KOPT-K1 (cell line): Measurements from ENCODE around the gene BRINP2.
"Not testable (repeated sequence)": the region's sequence is repeated elsewhere in the genome, so short reads cannot be mapped to it uniquely, and the experiment has no call there.

ENCODE experiments used
- H3K27ac ChIP-seq: fragments of 200-600 bp; sonication (generic); 2 replicates; pipeline ENCODE4 v1.5.1; 2016; ENCODE audit warnings: antibody characterized with exemption, mild to moderate bottlenecking, low read depth, low read length; ENCODE audit not compliant: poor library complexity, severe bottlenecking
- H3K36me3 ChIP-seq: fragments of 200-600 bp; sonication (generic); 2 replicates; pipeline ENCODE4 v1.5.1; 2017; ENCODE audit warnings: antibody characterized with exemption, mild to moderate bottlenecking, low read length, moderate library complexity; ENCODE audit not compliant: insufficient read depth
- H3K9me3 ChIP-seq: fragments of 200-600 bp; sonication (generic); 2 replicates; pipeline ENCODE4 v1.5.1; 2017; ENCODE audit warnings: antibody characterized with exemption, low read length, mild to moderate bottlenecking; ENCODE audit not compliant: insufficient read depth, poor library complexity, severe bottlenecking

The BRINP2 gene

GRCh38 chr1:177302357-177303044 is 131.7 kb downstream of the BRINP2 start:
- no peak overlapping the region for H3K27ac ChIP-seq
- H3K9me3 ChIP-seq, result no peaks in the 10 kb centered on the region
- no peaks in the 10 kb centered on the region for H3K36me3 ChIP-seq

- H3K27ac ChIP-seq, result no peak overlapping the region
- H3K9me3 ChIP-seq, result no peaks in the 10 kb centered on the region
- no peaks in the 10 kb centered on the region for H3K36me3 ChIP-seq
Observed at GRCh38 chr1:177305040-177306018, 134.6 kb downstream of the BRINP2 start.

- Histone ChIP-seq H3K36me3 (no peaks in the 10 kb centered on the region), H3K27ac (no peak overlapping the region), H3K9me3 (no peaks in the 10 kb centered on the region)
Observed at GRCh38 chr1:177306019-177306415, 135.3 kb downstream of the BRINP2 start.

- Histone ChIP-seq H3K36me3 (no peaks in the 10 kb centered on the region), H3K27ac (no peak overlapping the region), H3K9me3 (no peaks in the 10 kb centered on the region)
Observed at GRCh38 chr1:177306981-177307380, 136.2 kb downstream of the BRINP2 start.

- H3K36me3 ChIP-seq, result no peaks in the 10 kb centered on the region
- H3K9me3 ChIP-seq, result no peaks in the 10 kb centered on the region
- H3K27ac ChIP-seq, result no peak overlapping the region
Observed at GRCh38 chr1:177307771-177308170, 137.0 kb downstream of the BRINP2 start.

- H3K36me3 ChIP-seq, result no peaks in the 10 kb centered on the region
- H3K9me3 ChIP-seq, result no peaks in the 10 kb centered on the region
- no peak overlapping the region for H3K27ac ChIP-seq
Observed at GRCh38 chr1:177309880-177310279, 139.1 kb downstream of the BRINP2 start.

- Histone ChIP-seq H3K27ac (no peak overlapping the region), H3K36me3 (no peaks in the 10 kb centered on the region), H3K9me3 (no peaks in the 10 kb centered on the region)
Observed at GRCh38 chr1:177310326-177310725, 139.6 kb downstream of the BRINP2 start.

GRCh38 chr1:177311111-177311510 is 140.4 kb downstream of the BRINP2 start:
- no peaks in the 10 kb centered on the region for H3K9me3 ChIP-seq
- no peak overlapping the region for H3K27ac ChIP-seq
- no peaks in the 10 kb centered on the region for H3K36me3 ChIP-seq

- Histone ChIP-seq H3K36me3 (no peaks in the 10 kb centered on the region), H3K9me3 (no peaks in the 10 kb centered on the region), H3K27ac (no peak overlapping the region)
Observed at GRCh38 chr1:177311586-177311985, 140.8 kb downstream of the BRINP2 start.

GRCh38 chr1:177315261-177315660 is 144.5 kb downstream of the BRINP2 start:
- no peaks in the 10 kb centered on the region for H3K36me3 ChIP-seq
- H3K9me3 ChIP-seq, result no peaks in the 10 kb centered on the region
- no peak overlapping the region for H3K27ac ChIP-seq

- H3K9me3 ChIP-seq, result no peaks in the 10 kb centered on the region
Observed at GRCh38 chr1:177315761-177316160, 145.0 kb downstream of the BRINP2 start.

GRCh38 chr1:177321434-177321833 is 150.7 kb downstream of the BRINP2 start:
- H3K27ac ChIP-seq, H3K9me3 ChIP-seq, H3K36me3 ChIP-seq: not testable (repeated sequence)

More at GRCh38 chr1:177315761-177316160, 145.0 kb downstream of the BRINP2 start:
- Histone ChIP-seq H3K36me3 (no peaks in the 10 kb centered on the region), H3K27ac (no peak overlapping the region)

GRCh38 chr1:177328251-177328650 is 157.5 kb downstream of the BRINP2 start:
- H3K27ac ChIP-seq, result no peak overlapping the region
- no peaks in the 10 kb centered on the region for H3K9me3 ChIP-seq
- H3K36me3 ChIP-seq, result no peaks in the 10 kb centered on the region

GRCh38 chr1:177329871-177330270 is 159.1 kb downstream of the BRINP2 start:
- Histone ChIP-seq H3K9me3 (no peaks in the 10 kb centered on the region), H3K36me3 (no peaks in the 10 kb centered on the region), H3K27ac (no peak overlapping the region)
